SIG-M5 treated with dmso at 0.1 percent for 504 hours (cell line): ENCODE data around the gene UHRF1.
A peak's percentile ranks its signal among the peaks of the same experiment; 100 is the strongest.
"Not testable (repeated sequence)": the region's sequence is repeated elsewhere in the genome, so short reads cannot be mapped to it uniquely, and the experiment has no call there.

Experiments
- DNase-seq: peaks from one replicate; lab custom pipeline; 2025; ENCODE audit not compliant: unreplicated experiment; lab: John Stamatoyannopoulos, UW

The UHRF1 gene

DNA sequence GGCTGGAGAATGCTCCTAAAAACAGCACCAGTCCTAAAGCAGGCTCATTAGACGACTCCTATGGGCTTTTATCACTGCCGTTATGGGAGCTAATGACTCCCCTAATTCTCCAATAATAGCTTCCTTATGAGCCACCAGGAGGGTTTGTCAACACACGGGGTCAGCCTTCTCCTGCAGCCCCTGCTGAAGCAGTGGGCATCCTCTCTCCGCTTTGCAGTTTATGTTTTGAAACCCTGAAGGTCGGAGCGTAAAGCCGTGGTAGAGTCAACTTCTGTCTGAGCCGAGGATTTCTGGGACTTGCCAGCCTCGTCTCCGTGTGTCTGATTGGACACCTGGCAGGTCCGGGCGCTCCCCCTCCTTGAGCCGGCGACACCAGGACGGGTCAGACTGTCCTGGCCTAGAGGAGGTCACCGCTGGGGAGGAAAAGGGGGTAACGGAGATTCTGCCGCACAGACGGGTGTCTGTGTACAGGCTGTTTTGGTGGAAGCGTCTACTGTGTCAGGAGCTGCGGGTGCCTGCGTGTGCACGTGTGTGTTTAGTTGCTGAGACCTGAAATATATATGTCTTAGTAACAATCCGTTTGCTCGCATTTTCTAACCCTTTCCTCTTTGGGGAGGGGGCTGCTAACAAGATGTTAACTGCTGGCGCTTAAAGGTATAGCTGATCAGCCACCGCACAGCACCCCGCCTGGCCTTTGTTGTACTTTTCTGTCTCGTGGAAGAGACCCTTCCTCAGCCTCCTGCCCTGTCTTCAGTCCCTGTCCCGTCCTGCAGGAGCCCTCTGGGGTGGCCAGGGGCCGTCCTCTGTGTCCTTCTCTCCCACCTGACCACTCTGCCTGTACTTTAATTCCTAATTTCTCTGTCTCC lies 61.5 kb downstream of the UHRF1 start:
- no peak for DNase-seq

DNA sequence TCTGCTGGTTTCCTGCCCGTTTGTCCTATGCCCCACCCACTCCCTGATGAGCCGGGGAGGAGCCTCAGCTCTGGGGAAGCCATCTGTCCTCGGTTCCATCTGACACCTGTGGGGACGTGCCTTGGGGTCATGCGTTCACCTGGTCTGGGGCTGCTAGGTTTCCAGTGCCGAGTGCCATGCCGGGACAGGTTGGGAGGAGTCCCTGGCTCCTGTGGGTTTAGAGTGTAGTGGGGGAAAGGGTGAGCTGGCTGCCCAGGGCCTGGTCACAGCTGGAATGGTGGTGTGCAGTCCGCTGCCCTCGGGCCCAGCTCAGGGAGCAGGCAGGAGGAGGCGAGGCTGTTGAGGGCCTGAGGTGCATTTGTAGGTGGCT lies 62.1 kb downstream of the UHRF1 start:
- no peak for DNase-seq

DNA sequence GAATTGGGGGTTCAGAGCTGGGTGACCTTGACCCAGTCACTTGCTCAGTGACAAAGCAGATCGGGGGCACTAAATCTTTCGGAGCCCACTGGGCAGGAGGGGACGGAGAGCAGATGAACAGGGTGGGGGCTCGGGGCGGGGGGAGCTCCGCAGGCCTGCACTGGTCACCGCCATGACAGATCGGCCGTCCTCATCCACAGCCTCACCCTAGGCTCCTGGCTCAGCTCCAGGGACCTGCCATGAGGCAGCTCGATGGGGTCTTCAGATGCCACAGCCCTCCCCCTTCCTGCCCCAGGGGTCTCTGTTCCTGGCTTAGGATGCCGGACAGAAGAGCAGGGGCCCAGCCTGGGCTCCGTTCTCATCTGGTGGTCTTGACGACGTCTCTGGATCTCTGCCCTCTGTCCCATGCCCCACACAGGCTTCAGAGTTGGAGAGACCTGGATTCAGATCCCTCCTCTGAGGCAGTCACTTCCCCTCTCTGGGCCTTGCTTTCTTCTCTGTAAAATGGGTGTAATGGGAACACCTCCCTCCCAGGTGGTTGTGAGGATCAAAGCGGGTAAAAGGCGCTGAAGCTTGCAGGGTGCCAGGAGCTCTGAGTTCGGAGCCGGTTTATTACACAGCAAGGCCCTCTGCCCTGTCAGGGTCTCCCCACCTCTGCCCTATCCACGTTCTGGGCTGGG lies 62.7 kb downstream of the UHRF1 start:
- DNase-seq: no peak

DNA sequence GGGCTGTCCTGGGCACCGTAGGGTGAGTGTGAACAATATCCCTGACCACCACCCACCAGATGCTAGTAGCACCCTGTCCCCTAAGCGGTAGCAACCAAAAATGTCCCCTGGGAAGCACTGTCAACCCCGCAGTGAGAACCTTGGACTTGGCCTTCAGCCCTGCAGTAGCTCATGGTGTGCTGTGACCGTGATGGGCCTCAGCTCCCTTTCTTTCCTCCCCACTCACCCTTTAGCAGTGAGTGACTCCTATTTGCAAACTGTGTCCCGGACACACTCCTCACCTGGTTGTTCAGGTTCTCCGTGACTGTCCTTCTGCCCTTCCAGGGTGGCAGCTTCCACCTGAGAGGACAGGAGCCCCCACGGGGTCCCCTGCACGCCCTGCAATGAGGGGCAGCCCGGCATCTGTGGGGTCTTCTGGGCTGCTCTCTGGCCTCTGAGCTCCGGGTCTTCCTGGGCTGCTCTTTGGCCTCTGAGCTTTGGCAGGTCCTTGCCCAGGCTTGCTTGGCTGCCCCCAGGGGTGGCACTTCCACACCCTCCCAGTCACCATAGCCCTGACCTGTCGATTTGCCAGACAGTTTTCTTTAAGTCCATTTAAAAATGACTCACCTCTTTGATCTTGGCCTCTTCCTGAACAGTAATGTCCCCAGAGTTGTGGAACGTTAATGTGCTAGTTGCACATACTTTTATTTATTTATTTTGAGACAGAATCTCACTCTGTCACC lies 63.4 kb downstream of the UHRF1 start:
- no peak for DNase-seq

DNA sequence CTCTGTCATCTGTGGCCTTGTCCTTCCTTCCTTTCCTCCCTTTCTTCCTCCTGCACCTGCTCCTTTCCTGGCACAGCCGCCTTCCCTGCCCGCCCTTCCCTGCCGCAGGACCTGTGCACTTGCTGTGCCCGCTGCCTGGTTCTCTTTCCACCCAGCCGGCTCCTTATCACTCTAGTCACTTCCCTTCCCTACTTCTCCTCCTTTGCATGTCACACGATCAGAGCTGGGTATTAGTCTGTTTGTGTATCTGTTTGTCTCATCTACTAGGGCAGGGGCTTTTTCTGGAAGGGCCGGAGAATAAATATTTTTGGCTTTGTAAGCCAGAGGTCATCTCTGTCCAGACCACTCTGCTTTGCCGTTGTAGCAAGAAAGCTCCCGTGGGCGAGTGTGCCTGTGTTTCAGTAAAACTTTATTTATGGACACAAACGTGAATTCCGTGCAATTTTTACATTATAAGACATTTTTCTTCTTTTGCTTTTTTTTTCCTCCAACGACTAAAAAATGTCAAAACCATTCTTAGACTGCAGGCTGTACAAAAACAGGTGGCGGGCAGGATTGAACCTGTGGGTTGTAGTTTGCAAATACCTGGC lies 65.7 kb downstream of the UHRF1 start:
- DNase-seq: no peak

GRCh38 chr19:4975601-4976000 lies 66.3 kb downstream of the UHRF1 start:
- DNase-seq: not testable (repeated sequence)

DNA sequence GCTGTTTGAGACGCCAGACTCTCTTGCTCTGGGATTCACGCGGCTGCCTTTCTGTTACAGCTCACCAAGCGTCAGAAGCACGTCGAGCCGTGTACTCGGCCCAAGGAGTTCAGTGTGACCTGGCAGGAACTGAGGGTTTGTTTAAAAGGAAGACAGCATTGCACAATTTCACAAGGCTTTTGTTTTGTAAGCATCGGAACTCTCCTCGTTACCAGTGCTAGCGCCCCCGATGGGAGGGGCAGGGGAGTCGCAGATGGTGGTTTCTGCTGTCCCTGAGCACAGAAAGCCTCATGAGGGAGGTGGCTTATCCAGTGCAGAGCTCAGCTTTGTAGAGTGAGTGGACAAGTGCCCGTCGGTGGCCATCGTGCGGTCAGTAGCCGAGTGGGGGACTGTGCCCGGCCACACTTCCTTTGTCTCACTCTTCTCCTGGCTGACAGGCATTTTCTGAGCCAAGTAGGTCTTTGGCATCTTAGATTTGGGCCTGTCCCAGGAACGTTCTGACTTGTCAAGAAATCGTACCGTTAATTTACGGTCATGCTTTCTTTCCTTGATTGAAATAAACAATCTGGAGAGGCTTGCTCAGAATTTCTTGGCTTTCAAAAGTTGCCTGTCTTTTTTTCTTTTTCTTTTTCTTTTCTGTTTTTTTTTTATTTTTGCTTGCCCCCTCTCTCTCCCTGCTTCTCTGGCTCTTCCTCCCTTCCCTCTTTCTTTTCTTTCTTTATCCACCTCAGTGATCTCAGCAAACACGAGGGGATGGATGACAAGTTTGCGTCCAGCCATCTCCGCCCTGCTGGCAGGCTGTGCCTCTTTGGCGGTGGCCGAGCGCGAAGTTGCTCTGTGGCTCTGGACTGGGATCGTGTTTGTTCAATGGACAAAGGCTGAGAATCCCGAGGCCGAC lies 67.3 kb downstream of the UHRF1 start:
- DNase-seq: peak; percentile 98

DNA sequence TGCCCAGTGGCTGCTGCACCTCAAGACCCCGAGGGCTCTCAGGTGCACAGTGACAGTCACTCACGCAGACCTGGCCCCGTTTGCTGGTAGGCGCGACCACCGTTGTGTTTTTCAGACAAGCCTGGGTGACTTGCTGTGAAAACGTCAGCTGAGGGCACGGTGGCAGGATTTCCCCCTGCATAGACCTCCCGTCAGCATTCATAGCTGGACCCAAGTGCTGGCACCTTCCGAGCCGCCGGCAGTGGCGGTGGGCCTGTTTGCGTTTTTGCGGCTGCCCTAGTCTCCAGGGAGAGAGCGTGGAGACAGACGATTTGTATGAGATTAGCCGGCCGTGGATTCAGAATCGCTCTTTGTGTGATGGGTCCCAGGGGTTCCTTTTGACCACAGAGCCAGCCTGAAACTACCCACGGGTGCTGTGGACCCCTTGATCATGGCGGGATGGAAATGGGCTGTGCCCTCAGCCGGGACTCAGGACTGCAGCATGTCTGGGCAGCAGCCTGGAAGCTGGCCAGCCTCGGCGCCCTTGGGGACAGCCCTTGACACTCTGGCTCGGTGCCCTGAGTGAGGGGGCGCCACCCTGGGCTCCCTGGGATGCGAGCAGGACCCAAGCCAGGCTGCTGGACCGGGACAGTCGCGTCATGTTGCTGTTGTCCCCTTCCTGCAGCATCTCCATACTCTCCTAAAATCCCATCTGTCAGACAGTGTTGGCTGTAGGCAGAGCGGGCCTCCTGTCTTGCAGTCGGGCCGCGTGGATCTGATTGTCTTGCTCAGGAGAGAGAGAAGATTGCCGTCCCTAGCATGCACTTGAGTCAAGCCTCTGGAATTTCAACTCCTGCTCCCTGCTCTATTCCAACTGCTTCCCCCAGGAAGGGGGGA lies 68.2 kb downstream of the UHRF1 start:
- no peak for DNase-seq

DNA sequence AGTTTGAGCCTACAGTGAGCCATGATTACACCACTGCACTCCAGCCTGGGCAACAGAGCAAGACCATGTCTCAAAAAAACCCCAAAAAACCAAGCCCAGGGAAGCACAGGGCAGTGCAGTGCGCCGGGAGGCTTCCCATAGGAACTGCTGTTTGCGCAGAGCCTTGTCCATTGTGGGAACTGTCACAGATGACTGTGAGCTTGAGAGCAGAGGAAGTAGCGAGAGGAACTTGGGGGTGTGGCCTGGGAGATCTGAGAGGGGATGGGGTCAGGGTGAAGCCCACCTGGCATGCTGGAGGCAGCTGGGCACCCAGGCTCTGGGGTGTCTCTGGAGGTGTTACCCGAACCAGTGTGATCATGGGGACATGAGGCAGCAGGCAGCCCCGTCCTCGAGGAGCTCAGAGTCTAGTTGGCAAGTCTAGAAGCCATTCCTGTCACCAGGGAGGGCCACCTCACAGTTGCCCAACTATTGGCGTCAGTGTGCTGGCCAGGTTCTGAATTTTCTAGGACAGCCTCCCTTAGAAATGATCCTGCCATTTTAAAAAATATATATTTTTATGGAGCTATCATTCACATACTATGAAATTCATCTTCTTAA lies 70.0 kb downstream of the UHRF1 start:
- DNase-seq: no peak

- no peak for DNase-seq
Measured at GRCh38 chr19:4980067-4980466, 70.8 kb downstream of the UHRF1 start.

GRCh38 chr19:4980838-4981680 lies 71.8 kb downstream of the UHRF1 start:
- no peak for DNase-seq

- no peak for DNase-seq
Measured at GRCh38 chr19:4981681-4981958, 72.3 kb downstream of the UHRF1 start.

- DNase-seq: no peak
Measured at GRCh38 chr19:4983346-4984105, 74.2 kb downstream of the UHRF1 start.

DNA sequence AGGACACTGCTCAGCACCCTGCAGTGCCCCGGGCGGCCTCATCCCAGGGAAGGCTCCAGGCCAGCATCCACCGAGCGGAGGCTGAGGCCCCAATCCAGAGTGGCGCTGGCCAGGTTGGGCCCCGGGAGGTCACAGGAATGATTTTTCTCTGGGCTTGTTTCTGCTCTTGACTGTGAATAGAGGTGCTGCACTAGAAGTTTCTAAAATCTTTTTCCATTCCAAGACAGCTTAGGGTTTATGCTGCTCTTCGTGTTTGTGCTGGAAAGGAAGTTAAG lies 74.7 kb downstream of the UHRF1 start:
- DNase-seq: no peak

DNA sequence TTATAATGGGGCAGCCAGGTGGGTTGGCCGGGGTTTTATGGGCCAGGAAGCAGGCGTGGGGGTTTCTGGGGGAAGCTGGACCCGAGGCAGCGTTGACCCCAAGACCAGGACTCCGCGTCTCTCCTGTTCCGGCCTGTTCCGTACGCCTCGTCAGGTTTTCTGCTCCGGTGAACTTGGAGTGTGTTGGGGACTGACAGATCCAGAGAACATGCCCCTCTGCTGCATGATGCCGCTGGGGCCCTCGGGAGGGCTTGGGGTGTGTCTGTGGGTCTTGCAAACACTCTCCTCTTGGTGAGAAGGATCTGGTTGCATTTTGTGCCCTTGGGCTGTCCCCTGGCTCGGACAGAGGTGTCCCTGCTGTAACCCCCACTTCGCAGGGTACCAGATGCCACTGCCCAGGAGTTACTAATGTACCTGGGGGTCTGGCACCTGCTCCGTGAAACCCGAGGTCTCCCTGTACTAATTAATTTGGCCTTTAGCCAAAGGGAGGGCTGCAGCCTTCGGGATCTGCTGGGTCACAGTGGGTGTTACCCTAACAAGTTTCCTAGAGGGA lies 75.2 kb downstream of the UHRF1 start:
- DNase-seq: no peak

DNA sequence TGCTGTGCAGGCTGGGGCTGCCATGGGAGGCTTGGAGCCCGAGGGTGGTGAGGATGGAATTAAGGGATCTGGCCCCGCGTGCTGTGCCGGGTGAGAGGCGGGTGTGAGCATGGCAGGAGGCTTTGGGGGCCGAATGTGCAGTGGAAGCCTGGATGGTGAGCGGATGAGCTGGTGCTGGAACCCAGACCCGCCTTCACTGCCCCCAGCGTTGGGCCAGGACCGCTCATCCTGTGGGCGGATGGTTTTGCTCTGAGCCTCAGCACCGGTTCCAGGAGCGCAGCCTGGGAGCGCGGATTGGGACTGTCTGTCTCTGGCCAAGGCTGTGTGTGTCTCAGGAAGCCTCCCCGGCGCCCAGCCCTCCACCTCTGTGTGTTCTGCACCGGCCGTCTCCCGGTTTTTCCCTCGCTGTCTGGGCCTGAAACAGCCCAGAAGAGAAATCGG lies 76.3 kb downstream of the UHRF1 start:
- DNase-seq: no peak

GRCh38 chr19:4986056-4986455 lies 76.8 kb downstream of the UHRF1 start:
- no peak for DNase-seq

DNA sequence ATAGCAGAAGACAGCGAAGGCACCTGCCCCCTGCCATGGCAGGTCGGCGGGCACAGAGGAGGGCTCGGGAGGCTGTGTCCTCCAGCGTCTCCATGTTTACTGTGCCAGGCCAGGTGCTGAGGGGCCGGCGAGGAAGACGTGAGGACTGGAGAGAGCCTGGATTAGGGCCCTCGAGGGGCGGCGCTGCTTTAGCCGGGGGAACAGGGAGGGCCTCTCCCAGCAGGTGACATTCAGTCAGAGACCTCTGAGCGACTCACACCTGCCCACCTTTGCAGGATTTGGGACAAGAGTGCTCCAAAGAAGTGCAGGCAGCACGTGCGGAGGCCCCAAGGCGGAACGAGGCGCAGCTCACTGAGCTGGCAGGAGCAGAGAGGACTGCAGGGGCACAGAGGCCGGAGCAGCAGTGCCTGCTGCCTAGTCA lies 77.2 kb downstream of the UHRF1 start:
- DNase-seq: no peak
